GM12891 (cell line): ENCODE measurements around the gene RRP8.

ENCODE experiments used
- DNase-seq: peaks from one replicate; pipeline ENCODE4 v3.0.0; 2011; ENCODE audit warnings: low spot score; ENCODE audit not compliant: insufficient read length
- FAIRE-seq: peaks from 2 replicates; lab custom pipeline; 2011; peaks lifted over from hg19 to GRCh38; lab: Jason Lieb, UNC
- PAX5 ChIP-seq: IDR thresholded peaks from 2 replicates; pipeline ENCODE4 v1.6.1; 2011; ENCODE audit warnings: low read length, moderate library complexity, mild to moderate bottlenecking; ENCODE audit not compliant: insufficient read depth, severe bottlenecking
- POLR2A ChIP-seq: IDR thresholded peaks from 2 replicates; pipeline ENCODE4 v1.6.1; 2011; ENCODE audit warnings: low read depth, low read length, control low read depth
- POLR2AphosphoS5 ChIP-seq: IDR thresholded peaks from 2 replicates; pipeline ENCODE4 v1.6.1; 2011; ENCODE audit warnings: low read depth, low read length, control low read depth
- POU2F2 ChIP-seq: IDR thresholded peaks from 2 replicates; pipeline ENCODE4 v1.6.1; 2011; ENCODE audit warnings: low read depth, mild to moderate bottlenecking, control low read depth, low read length, moderate library complexity
- SPI1 ChIP-seq: IDR thresholded peaks from 2 replicates; pipeline ENCODE4 v1.6.1; 2011; ENCODE audit warnings: low read depth, low read length, control low read depth
- TAF1 ChIP-seq: IDR thresholded peaks from 2 replicates; pipeline ENCODE4 v1.6.1; 2011; ENCODE audit warnings: low read depth, low read length, control low read depth

RRP8 gene

DNA sequence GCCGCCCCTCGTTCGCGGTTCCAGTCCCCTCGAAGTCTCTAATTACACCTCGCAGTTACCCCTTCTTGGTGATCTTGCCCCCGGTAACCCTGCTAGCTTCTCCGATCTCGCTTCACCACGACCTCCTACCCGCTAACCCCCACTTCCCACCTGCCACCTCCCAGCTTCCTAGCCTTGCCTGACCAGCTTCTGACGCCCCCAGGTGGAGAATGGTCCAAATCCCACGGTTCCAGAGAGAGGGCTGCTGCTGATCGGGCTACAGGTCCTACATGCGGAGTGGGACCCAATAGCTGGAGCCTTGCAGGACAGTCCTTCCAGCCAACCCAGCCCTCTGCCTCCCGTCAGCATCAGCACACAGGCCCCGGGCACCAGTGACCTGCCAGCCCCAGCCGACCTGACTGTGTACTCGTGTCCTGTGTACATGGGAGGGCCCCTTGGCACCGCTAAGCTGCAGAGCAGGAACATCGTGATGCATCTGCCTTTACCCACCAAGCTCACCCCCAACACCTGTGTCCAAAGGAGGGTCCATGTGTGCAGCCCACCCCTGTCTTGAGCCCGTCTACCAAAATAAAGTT, 31.9 kb downstream of the RRP8 start:
- DNase-seq, result no peak
- no peak for FAIRE-seq
- TF ChIP-seq POU2F2, result no peak
- no peak for TF ChIP-seq POLR2AphosphoS5
- TF ChIP-seq POLR2A, result no peak
- TF ChIP-seq SPI1, result no peak
- no peak for TF ChIP-seq TAF1
- no peak for TF ChIP-seq PAX5

DNA sequence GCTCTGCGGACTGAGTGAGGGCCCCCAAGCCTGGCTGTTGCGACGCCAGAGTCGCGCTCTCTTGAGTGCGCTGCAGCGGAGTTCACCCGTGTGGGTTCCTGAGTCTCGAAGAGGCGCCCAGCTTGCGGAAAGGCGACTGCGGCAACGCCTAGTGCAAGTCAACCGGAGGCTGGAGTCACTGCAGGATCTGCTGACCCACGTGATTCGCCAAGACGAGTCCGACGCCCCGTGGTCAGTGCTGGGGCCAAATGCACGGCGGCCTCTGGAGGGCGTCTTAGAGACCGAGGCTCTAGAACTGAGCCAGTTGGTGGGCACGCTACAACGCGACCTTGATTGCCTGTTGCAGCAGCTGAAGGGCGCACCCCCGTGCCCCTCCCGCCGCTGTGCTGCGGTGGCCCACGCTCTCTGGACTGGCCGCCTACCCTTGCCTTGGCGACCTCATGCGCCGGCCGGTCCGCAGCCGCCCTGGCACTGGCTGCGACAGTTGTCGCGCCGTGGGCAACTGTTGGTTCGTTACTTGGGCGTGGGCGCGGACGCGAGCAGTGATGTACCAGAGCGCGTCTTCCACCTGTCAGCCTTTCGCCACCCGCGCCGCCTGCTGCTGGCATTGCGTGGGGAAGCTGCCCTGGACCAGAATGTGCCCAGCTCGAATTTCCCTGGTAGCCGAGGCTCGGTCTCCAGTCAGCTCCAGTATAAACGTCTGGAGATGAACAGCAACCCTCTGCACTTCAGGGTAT, 32.6 kb downstream of the RRP8 start:
- TF ChIP-seq PAX5 (no peak), TAF1 (no peak), POU2F2 (no peak), POLR2A (no peak), SPI1 (no peak), POLR2AphosphoS5 (no peak)
- no peak for FAIRE-seq
- DNase-seq, result no peak

DNA sequence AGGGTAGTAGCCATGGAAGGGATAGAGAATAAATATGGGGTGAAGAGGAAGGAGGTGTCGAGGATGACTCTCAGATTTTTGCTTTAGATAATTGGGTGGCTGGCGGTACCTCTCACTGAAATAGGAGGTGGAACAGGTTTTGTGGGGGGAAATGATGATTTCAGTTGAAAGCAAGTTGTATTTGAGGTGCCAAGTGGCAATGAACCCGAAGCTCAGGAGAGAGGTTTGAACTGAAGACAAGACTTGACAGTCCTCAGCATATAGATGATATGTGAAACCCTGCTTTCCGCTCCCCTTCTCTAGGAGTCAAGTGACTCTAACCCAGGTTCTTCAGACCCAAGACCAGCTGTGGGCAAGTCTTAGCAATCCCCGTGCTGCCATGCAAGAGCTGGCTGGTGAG, 33.7 kb downstream of the RRP8 start:
- TF ChIP-seq POU2F2 (no peak), SPI1 (no peak), POLR2AphosphoS5 (no peak), PAX5 (no peak)
- DNase-seq (no peak), FAIRE-seq (no peak)

DNA sequence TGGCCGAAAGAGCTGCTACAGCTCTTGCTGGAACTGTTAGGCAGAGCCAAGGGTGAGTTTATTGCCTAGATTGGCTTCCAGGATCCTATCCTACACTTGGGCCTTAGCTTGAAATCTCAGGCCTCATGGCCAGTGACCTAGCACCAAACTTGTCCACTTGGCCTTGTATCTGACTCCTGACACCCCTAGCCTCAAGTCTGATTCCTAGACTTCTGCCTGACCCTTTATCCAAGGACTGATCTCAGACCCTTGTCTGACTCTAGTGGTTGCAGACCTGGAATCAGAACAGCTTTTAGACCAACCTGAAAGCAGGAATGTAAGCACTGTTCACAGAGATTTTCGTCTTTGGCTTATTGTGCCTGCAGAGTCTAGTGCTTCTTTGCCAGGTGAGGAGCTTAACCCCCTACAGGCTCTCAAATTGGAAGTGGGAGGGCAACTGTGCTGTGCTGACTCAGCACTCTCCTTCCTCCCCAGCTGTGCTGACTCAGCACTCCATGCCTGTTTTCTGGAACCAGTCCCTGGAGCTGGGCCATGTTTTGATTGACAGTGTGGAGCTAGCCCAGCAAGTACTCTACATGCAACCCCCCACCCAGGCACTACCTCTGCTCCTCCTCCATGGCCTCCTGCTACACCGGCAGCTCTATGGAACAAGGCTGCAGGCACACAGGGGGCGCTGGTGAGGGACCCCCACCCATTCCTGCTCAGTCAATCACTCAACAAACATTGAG, 35.1 kb downstream of the RRP8 start:
- no peak for DNase-seq
- FAIRE-seq, result peak; percentile 38
- no peak for TF ChIP-seq POLR2AphosphoS5
- TF ChIP-seq POU2F2, result no peak
- TF ChIP-seq TAF1, result no peak
- TF ChIP-seq POLR2A, result no peak
- no peak for TF ChIP-seq SPI1
- TF ChIP-seq PAX5, result no peak

DNA sequence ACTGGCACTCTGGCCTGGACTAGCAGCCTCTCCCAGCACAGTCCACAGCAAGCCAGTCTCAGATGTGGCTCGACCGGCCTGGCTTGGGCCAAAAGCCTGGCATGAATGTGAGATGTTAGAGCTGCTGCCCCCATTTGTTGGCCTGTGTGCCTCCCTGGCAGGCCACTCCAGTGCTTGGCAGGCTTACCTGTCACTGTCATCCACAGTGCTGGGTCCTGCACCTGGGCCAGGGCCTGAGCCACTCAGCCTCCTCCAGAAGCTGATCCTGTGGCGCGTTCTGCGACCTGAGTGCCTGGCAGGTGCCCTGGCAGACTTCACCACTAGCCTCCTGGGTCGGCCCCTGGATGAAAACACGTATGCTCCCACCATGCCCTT, 36.1 kb downstream of the RRP8 start:
- no peak for DNase-seq
- no peak for FAIRE-seq
- no peak for TF ChIP-seq PAX5
- no peak for TF ChIP-seq POU2F2
- no peak for TF ChIP-seq POLR2AphosphoS5
- no peak for TF ChIP-seq TAF1
- TF ChIP-seq POLR2A, result no peak
- no peak for TF ChIP-seq SPI1

DNA sequence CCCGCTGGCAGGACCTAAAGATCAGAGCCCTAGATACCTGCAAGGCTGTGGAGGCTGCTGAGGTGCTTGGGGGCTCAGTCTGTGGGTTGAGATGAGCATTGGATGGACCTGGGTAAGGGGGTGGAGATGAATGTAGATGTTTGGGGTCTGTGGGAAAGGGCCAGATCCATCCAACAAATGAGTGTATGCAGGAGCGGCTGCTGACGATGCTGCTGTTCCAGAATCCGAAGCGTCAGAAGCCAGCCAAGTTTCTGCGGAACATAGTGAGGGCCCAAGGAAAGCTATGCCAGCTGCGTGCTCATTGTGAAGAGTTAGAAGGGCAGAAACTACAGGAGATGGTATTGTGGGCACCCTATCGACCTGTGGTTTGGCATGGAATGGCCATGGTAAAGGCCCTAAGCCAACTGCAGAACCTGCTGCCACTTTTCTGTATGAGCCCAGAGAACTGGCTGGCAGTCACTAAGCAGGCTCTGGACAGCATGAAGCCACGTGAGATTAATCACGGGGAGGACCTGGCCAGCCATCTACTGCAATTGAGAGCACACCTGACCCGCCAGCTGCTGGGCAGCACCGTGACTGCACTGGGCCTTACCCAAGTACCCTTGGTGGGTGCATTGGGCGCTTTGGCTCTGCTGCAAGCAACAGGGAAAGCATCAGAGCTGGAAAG, 36.6 kb downstream of the RRP8 start:
- DNase-seq (no peak), FAIRE-seq (no peak)
- TF ChIP-seq POU2F2, result no peak
- TF ChIP-seq SPI1, result no peak
- TF ChIP-seq TAF1, result no peak
- TF ChIP-seq POLR2AphosphoS5, result no peak

DNA sequence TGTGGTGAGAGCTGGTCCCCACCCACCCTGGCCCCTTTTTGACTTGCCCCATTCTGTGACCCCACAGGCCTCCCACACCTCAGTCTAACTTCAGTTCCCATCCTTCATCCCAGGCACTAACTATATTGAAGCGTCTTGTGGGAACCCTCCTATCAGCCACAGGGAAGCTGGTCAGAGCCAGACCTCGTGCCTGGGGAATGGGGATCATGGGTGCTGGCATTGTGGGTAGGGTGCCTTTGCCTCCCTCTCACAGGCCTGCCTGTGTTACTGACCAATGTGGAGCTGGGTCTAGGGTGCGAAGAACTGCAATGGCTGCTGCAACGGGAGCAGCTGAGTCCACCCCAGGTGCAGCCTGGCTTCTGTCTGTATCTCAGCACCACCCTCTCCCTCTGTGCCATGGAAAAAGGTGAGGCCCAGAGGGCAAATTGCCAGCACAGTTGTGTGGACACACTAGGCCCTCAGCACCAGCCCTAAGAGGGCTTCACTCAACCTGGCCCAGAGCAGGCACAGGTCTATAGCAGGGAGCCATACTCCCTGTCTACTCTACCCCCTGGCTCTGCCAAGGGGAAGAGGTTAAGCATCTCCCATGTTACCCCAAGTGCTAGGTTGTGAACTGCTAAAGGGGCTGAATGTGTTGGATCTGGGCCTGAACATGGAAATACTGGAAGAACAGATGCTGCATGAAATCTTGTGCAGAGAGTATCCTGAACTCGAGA, 37.3 kb downstream of the RRP8 start:
- TF ChIP-seq POLR2A (no peak), SPI1 (no peak), POU2F2 (no peak), PAX5 (no peak), TAF1 (no peak), POLR2AphosphoS5 (no peak)
- DNase-seq, result no peak

DNA sequence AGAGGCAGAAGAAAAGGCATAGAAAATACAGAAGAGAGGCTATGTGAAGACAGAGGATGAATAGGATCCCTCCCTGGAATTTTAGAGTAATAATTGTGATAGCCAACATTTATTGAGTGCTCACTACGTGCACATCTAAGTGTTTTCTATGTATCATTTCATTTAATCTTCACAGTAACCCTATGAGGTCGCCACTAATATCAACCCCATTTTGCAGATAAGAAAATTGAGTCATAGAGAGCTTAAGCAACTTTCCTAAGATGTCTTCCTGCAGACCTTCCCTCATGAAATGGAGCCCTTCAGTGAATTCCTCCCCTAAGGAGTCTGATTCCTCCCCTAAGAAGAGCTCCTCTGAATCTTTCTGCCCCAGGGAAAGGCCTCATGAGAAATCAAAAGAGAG, 38.1 kb downstream of the RRP8 start:
- TF ChIP-seq PAX5, result no peak
- TF ChIP-seq SPI1, result no peak
- no peak for TF ChIP-seq TAF1
- TF ChIP-seq POLR2AphosphoS5, result no peak
- no peak for TF ChIP-seq POLR2A
- TF ChIP-seq POU2F2, result no peak
- DNase-seq (no peak), FAIRE-seq (no peak)

More for the DNA sequence above, 37.3 kb downstream of the RRP8 start:
- no peak for FAIRE-seq

DNA sequence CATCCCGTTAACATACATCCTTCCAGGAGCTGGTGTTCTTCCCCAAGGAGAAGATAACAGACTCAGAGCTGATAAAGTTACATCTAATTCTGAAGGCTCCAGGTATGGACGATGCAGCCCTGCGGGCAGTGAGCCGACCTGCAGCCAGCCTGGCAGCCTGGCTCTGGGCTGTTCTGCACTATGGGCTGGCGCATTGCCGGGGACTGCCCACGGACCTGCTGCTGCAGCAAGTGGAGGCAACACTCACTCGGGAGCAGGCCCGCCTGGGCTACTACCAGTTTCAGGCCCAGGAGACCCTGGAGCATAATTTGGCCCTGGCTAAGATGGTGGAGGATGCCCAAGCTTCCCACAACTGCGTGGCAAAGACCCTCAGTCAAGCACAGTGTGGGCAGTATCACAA, 39.7 kb downstream of the RRP8 start:
- DNase-seq (no peak), FAIRE-seq (no peak)
- TF ChIP-seq TAF1 (no peak), POLR2A (no peak), POLR2AphosphoS5 (no peak), SPI1 (no peak), POU2F2 (no peak), PAX5 (no peak)
